ENCODE measurements around the gene NLGN1.

- TF ChIP-seq CTCF (IDR thresholded peaks at IDR 0.05) = no peak
- TF ChIP-seq POLR2AphosphoS5 (IDR thresholded peaks at IDR 0.05; ENCODE audit: low read depth, low read length) = no peak
Observed at GRCh38 chr3:173748105-173748504, 350.6 kb downstream of the NLGN1 start.

Data from Panc1 (cell line).